H1 (cell line): ENCODE data around the gene ADCY2. TPM values are rescaled to one million over a fixed set of nuclear protein-coding genes. Genes with fewer than 3 reads are reported as not detected.

Experiments
- CTCF ChIA-PET: fragments of 300-600 bp; sonication (Branson Sonifier 250); formaldehyde crosslinking; loops from one replicate; lab custom pipeline; 2021; ENCODE audit not compliant: partially characterized antibody; lab: Charles Lee
- POLR2A ChIA-PET: fragments of 300-600 bp; sonication (Branson Sonifier 250); formaldehyde crosslinking; loops from one replicate; lab custom pipeline; 2021; ENCODE audit warnings: inconsistent platforms; ENCODE audit not compliant: partially characterized antibody; lab: Charles Lee
- DNase-seq, 2 experiments: peaks; one replicate each; pipeline versions ENCODE4 v3.0.0 to v3.0.0-alpha.2; 2010 to 2022; ENCODE audit warnings: low spot score in 2 of 2, low read depth in 1 of 2, mixed read lengths in 1 of 2
- FAIRE-seq: peaks from 2 replicates; lab custom pipeline; 2011; peaks lifted over from hg19 to GRCh38; lab: Jason Lieb, UNC
- H2AFZ ChIP-seq: 2 replicates; pipeline ENCODE4 v1.8.1; 2012; ENCODE audit warnings: low read length, inconsistent platforms
- H2AK5ac ChIP-seq: 2 replicates; pipeline ENCODE4 v1.6.1; 2013; ENCODE audit warnings: low read depth, low read length
- H2BK120ac ChIP-seq: replicated peaks from 2 replicates; pipeline ENCODE3; 2013; ENCODE audit warnings: low read depth, low read length, inconsistent platforms
- H2BK12ac ChIP-seq: 2 replicates; pipeline ENCODE4 v1.6.1; 2013; ENCODE audit warnings: low read depth, low read length
- H2BK15ac ChIP-seq: 2 replicates; pipeline ENCODE4 v1.6.1; 2013; ENCODE audit warnings: low read length
- H2BK20ac ChIP-seq: 2 replicates; pipeline ENCODE4 v1.6.1; 2013; ENCODE audit warnings: low read length
- H2BK5ac ChIP-seq: 2 replicates; pipeline ENCODE4 v1.6.1; 2013; ENCODE audit warnings: low read depth, low read length
- H3K14ac ChIP-seq: 2 replicates; pipeline ENCODE4 v1.6.1; 2013; ENCODE audit warnings: inconsistent platforms; ENCODE audit not compliant: insufficient read length
- H3K18ac ChIP-seq: 2 replicates; pipeline ENCODE4 v1.6.1; 2013; ENCODE audit warnings: low read length; ENCODE audit errors: extremely low read depth
- H3K23ac ChIP-seq: 2 replicates; pipeline ENCODE4 v1.6.1; 2013; ENCODE audit warnings: inconsistent platforms; ENCODE audit not compliant: insufficient read length
- H3K23me2 ChIP-seq: 2 replicates; pipeline ENCODE4 v1.6.1; 2013; ENCODE audit warnings: low read depth, low read length
- H3K27ac ChIP-seq: 2 replicates; pipeline ENCODE4 v1.6.1; 2011; ENCODE audit warnings: low read depth, low read length, inconsistent platforms
- H3K27me3 ChIP-seq, 4 experiments: replicated peaks in 1 of 4; 1 replicate in 1 of 4; 2 replicates in 3 of 4; pipeline versions ENCODE4 v1.6.1 to v1.8.1; 2011 to 2013; ENCODE audit warnings: low read length in 3 of 4, mild to moderate bottlenecking in 3 of 4, inconsistent platforms in 2 of 4, mixed read lengths in 2 of 4, moderate library complexity in 1 of 4; ENCODE audit not compliant: control insufficient read depth in 3 of 4, insufficient read depth in 3 of 4; ENCODE audit errors: extremely low read depth in 1 of 4
- H3K36me3 ChIP-seq, 4 experiments: 2 replicates each; pipeline versions ENCODE4 v1.6.1 to v1.8.1; 2011 to 2013; ENCODE audit warnings: mild to moderate bottlenecking in 4 of 4, low read length in 3 of 4, moderate library complexity in 2 of 4, control low read depth in 1 of 4, inconsistent platforms in 1 of 4; ENCODE audit not compliant: insufficient read depth in 4 of 4, control insufficient read depth in 2 of 4
- H3K4ac ChIP-seq: replicated peaks from 2 replicates; pipeline ENCODE3; 2013; ENCODE audit warnings: low read length, low read depth, mixed read lengths, inconsistent platforms; ENCODE audit not compliant: insufficient read length
- H3K4me1 ChIP-seq, 4 experiments: replicated peaks in 1 of 4; 1 replicate in 1 of 4; 2 replicates in 3 of 4; pipeline versions ENCODE4 v1.6.1 to v1.8.1; 2011 to 2013; ENCODE audit warnings: low read length in 3 of 4, inconsistent platforms in 2 of 4, mixed read lengths in 1 of 4; ENCODE audit not compliant: insufficient read depth in 4 of 4, control insufficient read depth in 3 of 4
- H3K4me2 ChIP-seq, 2 experiments: 2 replicates each; pipeline versions ENCODE4 v1.6.1 to v1.8.1; 2011 to 2013; ENCODE audit warnings: low read depth in 2 of 2, low read length in 2 of 2, control low read depth in 1 of 2, inconsistent platforms in 1 of 2, mild to moderate bottlenecking in 1 of 2; ENCODE audit not compliant: insufficient read depth in 1 of 2
- H3K4me3 ChIP-seq, 4 experiments: fragments of 200-600, 300-600 bp in 1 of 4; sonication (generic), shearing (Covaris generic), sonication (Bioruptor Twin) in 1 of 4; 2 replicates each; pipeline versions ENCODE4 v1.5.1 to v1.8.1; 2011 to 2016; ENCODE audit warnings: low read length in 4 of 4, low read depth in 3 of 4, control low read depth in 2 of 4, inconsistent platforms in 2 of 4, mild to moderate bottlenecking in 2 of 4, mixed read lengths in 1 of 4, moderate library complexity in 1 of 4; ENCODE audit not compliant: insufficient read depth in 2 of 4; ENCODE audit errors: extremely low read depth in 1 of 4
- H3K56ac ChIP-seq: replicated peaks from 2 replicates; pipeline ENCODE3; 2013; ENCODE audit warnings: low read depth, mild to moderate bottlenecking, mixed read lengths, low read length, inconsistent platforms; ENCODE audit not compliant: insufficient read length
- H3K79me1 ChIP-seq: 2 replicates; pipeline ENCODE4 v1.6.1; 2013; ENCODE audit warnings: low read depth, low read length, control low read depth
- H3K79me2 ChIP-seq, 2 experiments: 2 replicates each; pipeline versions ENCODE4 v1.6.1 to v1.8.1; 2012 to 2013; ENCODE audit warnings: low read length in 2 of 2, mild to moderate bottlenecking in 2 of 2, inconsistent platforms in 1 of 2; ENCODE audit not compliant: insufficient read depth in 2 of 2, control insufficient read depth in 1 of 2
- H3K9ac ChIP-seq, 4 experiments: replicated peaks in 1 of 4; 1 replicate in 1 of 4; 2 replicates in 3 of 4; pipeline versions ENCODE4 v1.6.1 to v1.8.1; 2011 to 2013; ENCODE audit warnings: low read depth in 3 of 4, low read length in 3 of 4, control low read depth in 2 of 4, mild to moderate bottlenecking in 2 of 4, moderate library complexity in 2 of 4, inconsistent platforms in 1 of 4; ENCODE audit errors: extremely low read depth in 1 of 4
- H3K9me3 ChIP-seq, 2 experiments: 2 replicates each; pipeline versions ENCODE4 v1.6.1 to v1.8.1; 2012 to 2013; ENCODE audit warnings: mild to moderate bottlenecking in 2 of 2, moderate library complexity in 2 of 2, control low read depth in 1 of 2, inconsistent platforms in 1 of 2, low read depth in 1 of 2, low read length in 1 of 2, mixed read lengths in 1 of 2; ENCODE audit not compliant: insufficient read depth in 2 of 2
- H4K20me1 ChIP-seq, 2 experiments: replicated peaks in 1 of 2; 2 replicates each; pipeline versions ENCODE3 to v1.8.1; 2011 to 2013; ENCODE audit warnings: inconsistent platforms in 2 of 2, low read length in 2 of 2, mild to moderate bottlenecking in 1 of 2; ENCODE audit not compliant: insufficient read depth in 2 of 2, control insufficient read depth in 1 of 2
- H4K5ac ChIP-seq: 2 replicates; pipeline ENCODE4 v1.6.1; 2013; ENCODE audit warnings: low read length, low read depth, mixed read lengths, inconsistent platforms; ENCODE audit not compliant: insufficient read length
- H4K8ac ChIP-seq: 2 replicates; pipeline ENCODE4 v1.8.0; 2013; ENCODE audit warnings: mild to moderate bottlenecking, moderate library complexity, low read length, inconsistent platforms; ENCODE audit not compliant: insufficient read depth; ENCODE audit errors: extremely low read depth
- H4K91ac ChIP-seq: replicated peaks from 2 replicates; pipeline ENCODE3; 2013; ENCODE audit warnings: low read length, mixed read lengths, inconsistent platforms; ENCODE audit not compliant: insufficient read length
- BRCA1 ChIP-seq: IDR thresholded peaks from 2 replicates; pipeline ENCODE4 v1.6.1; 2012; ENCODE audit warnings: low read depth, low read length, improper control_type of control experiment
- RNF2 ChIP-seq: fragments of 200-900, 300-1000 bp; sonication (generic); IDR thresholded peaks from 2 replicates; pipeline ENCODE4 v1.7.1; 2016; ENCODE audit warnings: borderline replicate concordance, low read depth, mild to moderate bottlenecking, antibody characterized with exemption, low read length; ENCODE audit not compliant: poor library complexity, severe bottlenecking; ENCODE audit errors: missing control alignments
- RXRA ChIP-seq: IDR thresholded peaks from 2 replicates; pipeline ENCODE4 v1.6.1; 2011; ENCODE audit warnings: low read depth, mild to moderate bottlenecking, low read length, moderate library complexity; ENCODE audit not compliant: insufficient read depth
- SIN3A ChIP-seq, 2 experiments: IDR thresholded peaks in 1 of 2; conservative IDR thresholded peaks in 1 of 2; 2 replicates each; pipeline ENCODE4 v1.6.1; 2011 to 2012; ENCODE audit warnings: low read length in 2 of 2, improper control_type of control experiment in 1 of 2, low read depth in 1 of 2, mild to moderate bottlenecking in 1 of 2
- SIRT6 ChIP-seq: IDR thresholded peaks from one replicate; pipeline ENCODE4 v1.7.1; 2012; ENCODE audit warnings: low read length, inconsistent platforms
- TAF7 ChIP-seq: optimal IDR thresholded peaks from 2 replicates; pipeline ENCODE3; 2011; ENCODE audit warnings: low read depth, mild to moderate bottlenecking, inconsistent platforms, low read length, moderate library complexity, borderline replicate concordance
- WGBS, 2 experiments: shearing (Covaris generic) in 1 of 2; methylation state at CpG; one replicate each; pipeline versions ENCODE4 v1.1.6 to v1.1.7; 2013 to 2015; ENCODE audit warnings: low lambda C conversion rate in 2 of 2, mixed read lengths in 2 of 2, inconsistent platforms in 1 of 2, low coverage in 1 of 2, missing lambda C conversion rate in 1 of 2; ENCODE audit not compliant: insufficient replicate concordance in 2 of 2, insufficient coverage in 1 of 2, insufficient read length in 1 of 2; ENCODE audit errors: extremely low coverage in 1 of 2, missing lambda C conversion rate in 1 of 2; 5-methylcytosine and 5-hydroxymethylcytosine counted together
- polyA plus RNA-seq, 7 experiments: library from polyadenylated mRNA; depleted of rRNA in 3 of 7; stranded (reverse) in 5 of 7; unstranded in 2 of 7; fragments of >200 nt in 5 of 7; fragments of 200-250 nt in 2 of 7; gene quantifications; 1 replicate in 5 of 7; 2 replicates in 1 of 7; 4 replicates in 1 of 7; pipeline versions ENCODE4 v1.2.1 to v1.2.3, GENCODE V29; 2011 to 2013; ENCODE audit warnings: missing spikeins in 2 of 7, mixed read lengths in 2 of 7
- total RNA-seq: library from RNA; stranded (reverse); fragmentation: NEBNext Ultra II Directional; extraction: Animal tissue kit (Norgen Biotek cat#: 25700); gene quantifications from 2 replicates; pipeline ENCODE4 v1.2.1, GENCODE V29; 2021

The ADCY2 gene
- total and polyA plus RNA-seq, 2 of the 8 experiments (the other 6 are each of a cell fraction or from before 2014, with no cell fraction given), result 35.8 to 122 TPM

- Histone ChIP-seq H3K9me3 (peaks cover 0 to 10% of the 10 kb centered on the region in 2 experiments; a peak in 2 of 4 replicates), H2BK20ac (no peak overlapping the region), H3K9ac (no peak overlapping the region), H3K4ac (no peak overlapping the region), H3K79me2 (no peaks in the 10 kb centered on the region), H3K4me3 (no peak overlapping the region), H4K91ac (no peak overlapping the region), H2BK15ac (no peak overlapping the region), H2BK5ac (no peak overlapping the region), H4K8ac (no peak overlapping the region), H3K14ac (no peak overlapping the region), H3K79me1 (no peaks in the 10 kb centered on the region), H3K56ac (no peak overlapping the region), H4K20me1 (peaks cover 0 to 6% of the 10 kb centered on the region in 2 experiments), H3K23me2 (peaks cover 16% of the 10 kb centered on the region; the same call in 1 of the 2 replicates), H2AFZ (no peak overlapping the region), H3K27me3 (no peaks in the 10 kb centered on the region; a peak in 1 of 7 replicates), H3K36me3 (no peaks in the 10 kb centered on the region), H2BK12ac (no peak overlapping the region), H2AK5ac (no peak overlapping the region), H2BK120ac (no peak overlapping the region), H3K27ac (no peak overlapping the region), H3K18ac (no peak overlapping the region), H3K23ac (no peak overlapping the region), H3K4me2 (no peak overlapping the region), H4K5ac (no peak overlapping the region), H3K4me1 (no peaks in the 10 kb centered on the region; a peak in 1 of 7 replicates)
- ChIA-PET CTCF (interaction anchor here (1.2 to 1.6 kb wide), 2 partner anchors 11 to 71 kb away, joined by 3 to 5 read pairs; no protein-coding TSS in a partner anchor), POLR2A (interaction anchor here (0.6 to 1.8 kb wide), 4 partner anchors 9 to 37 kb away, joined by 3 to 4 read pairs (median 4); partner anchors contain the start of gene ADCY2)
- FAIRE-seq, result no peak
- 91% methylated on average over 4 of the region's 4 CpGs; no CpG with 5 or more reads in 1 of the 2 experiments for WGBS, 2 experiments
- no peak for DNase-seq
- TF ChIP-seq TAF7 (no peak), BRCA1 (no peak), RNF2 (no peak), SIN3A (conservative IDR thresholded peaks at IDR 0.05 in 1 of 2, IDR thresholded peaks at IDR 0.05 in 1 of 2; ENCODE audit: low read depth in 1 of 2, low read length in 2 of 2) (no peak), RXRA (no peak), SIRT6 (no peak)
Observed at GRCh38 chr5:7375457-7375856, 20.5 kb upstream of the ADCY2 start.
